ENCODE measurements around the gene HIBADH.
"Not testable (repeated sequence)": the region's sequence is repeated elsewhere in the genome, so short reads cannot be mapped to it uniquely, and the experiment has no call there.

DNA sequence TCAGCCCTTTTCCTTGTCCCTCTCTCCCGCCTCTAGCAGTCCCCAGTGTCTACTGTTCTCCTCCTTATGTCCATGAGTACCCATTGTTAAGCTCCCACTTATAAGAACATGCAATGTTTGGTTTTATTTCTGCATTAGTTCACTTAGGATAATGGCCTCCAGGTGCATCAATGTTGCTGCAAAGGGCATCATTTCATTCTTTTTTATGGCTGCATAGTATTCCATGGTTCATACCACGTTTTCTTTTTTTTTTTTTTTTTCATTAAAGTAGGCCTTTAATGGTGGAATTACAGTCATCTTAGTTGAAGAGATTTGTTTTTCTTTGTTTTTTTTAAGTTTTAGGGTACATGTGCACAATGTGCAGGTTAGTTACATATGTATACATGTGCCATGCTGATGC lies 160.8 kb downstream of the HIBADH start:
- not testable (repeated sequence) for TF ChIP-seq POLR2A, POLR2AphosphoS5 (IDR thresholded peaks at IDR 0.05)
- TF ChIP-seq, protein P1, sequence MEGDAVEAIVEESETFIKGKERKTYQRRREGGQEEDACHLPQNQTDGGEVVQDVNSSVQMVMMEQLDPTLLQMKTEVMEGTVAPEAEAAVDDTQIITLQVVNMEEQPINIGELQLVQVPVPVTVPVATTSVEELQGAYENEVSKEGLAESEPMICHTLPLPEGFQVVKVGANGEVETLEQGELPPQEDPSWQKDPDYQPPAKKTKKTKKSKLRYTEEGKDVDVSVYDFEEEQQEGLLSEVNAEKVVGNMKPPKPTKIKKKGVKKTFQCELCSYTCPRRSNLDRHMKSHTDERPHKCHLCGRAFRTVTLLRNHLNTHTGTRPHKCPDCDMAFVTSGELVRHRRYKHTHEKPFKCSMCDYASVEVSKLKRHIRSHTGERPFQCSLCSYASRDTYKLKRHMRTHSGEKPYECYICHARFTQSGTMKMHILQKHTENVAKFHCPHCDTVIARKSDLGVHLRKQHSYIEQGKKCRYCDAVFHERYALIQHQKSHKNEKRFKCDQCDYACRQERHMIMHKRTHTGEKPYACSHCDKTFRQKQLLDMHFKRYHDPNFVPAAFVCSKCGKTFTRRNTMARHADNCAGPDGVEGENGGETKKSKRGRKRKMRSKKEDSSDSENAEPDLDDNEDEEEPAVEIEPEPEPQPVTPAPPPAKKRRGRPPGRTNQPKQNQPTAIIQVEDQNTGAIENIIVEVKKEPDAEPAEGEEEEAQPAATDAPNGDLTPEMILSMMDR (IDR thresholded peaks at IDR 0.05) = not testable (repeated sequence)
